HG03280 (cell line): ENCODE results near the gene AMIGO2.
"Not testable (repeated sequence)": the region's sequence is repeated elsewhere in the genome, so short reads cannot be mapped to it uniquely, and the experiment has no call there.

Experiments
- ATAC-seq: cut with Tn5 transposase; IDR thresholded peaks from one replicate; pipeline ENCODE4 v1.9.1; 2021; ENCODE audit warnings: mild to moderate bottlenecking, moderate library complexity; ENCODE audit not compliant: unreplicated experiment

AMIGO2 gene

GRCh38 chr12:47075192-47076084, 4.3 kb downstream of the AMIGO2 start:
- no peak for ATAC-seq

- no peak for ATAC-seq
Observed at GRCh38 chr12:47074757-47075156, 5.0 kb downstream of the AMIGO2 start.

- ATAC-seq, result no peak
Observed at GRCh38 chr12:47073951-47074350, 5.8 kb downstream of the AMIGO2 start.

GRCh38 chr12:47071241-47071852, 8.4 kb downstream of the AMIGO2 start:
- no peak for ATAC-seq

- ATAC-seq, result no peak
Observed at GRCh38 chr12:47070310-47070709, 9.4 kb downstream of the AMIGO2 start.

- no peak for ATAC-seq
Observed at GRCh38 chr12:47068539-47068938, 11.2 kb downstream of the AMIGO2 start.

- ATAC-seq, result no peak
Observed at GRCh38 chr12:47067771-47068431, 11.9 kb downstream of the AMIGO2 start.

- ATAC-seq, result no peak
Observed at GRCh38 chr12:47067176-47067575, 12.6 kb downstream of the AMIGO2 start.

- ATAC-seq, result peak; percentile 47
Observed at GRCh38 chr12:47066278-47067025, 13.3 kb downstream of the AMIGO2 start.

GRCh38 chr12:47065546-47065945, 14.2 kb downstream of the AMIGO2 start:
- ATAC-seq, result no peak

- not testable (repeated sequence) for ATAC-seq
Observed at GRCh38 chr12:47058640-47059039, 21.1 kb downstream of the AMIGO2 start.

GRCh38 chr12:47056944-47057343, 22.8 kb downstream of the AMIGO2 start:
- not testable (repeated sequence) for ATAC-seq

- not testable (repeated sequence) for ATAC-seq
Observed at GRCh38 chr12:47055856-47056255, 23.9 kb downstream of the AMIGO2 start.

GRCh38 chr12:47054659-47055058, 25.1 kb downstream of the AMIGO2 start:
- ATAC-seq, result no peak

GRCh38 chr12:47053961-47054360, 25.8 kb downstream of the AMIGO2 start:
- no peak for ATAC-seq

GRCh38 chr12:47052274-47052673, 27.5 kb downstream of the AMIGO2 start:
- ATAC-seq, result no peak

GRCh38 chr12:47051291-47051690, 28.5 kb downstream of the AMIGO2 start:
- not testable (repeated sequence) for ATAC-seq

- no peak for ATAC-seq
Observed at GRCh38 chr12:47048541-47048940, 31.2 kb downstream of the AMIGO2 start.

GRCh38 chr12:47041327-47041726, 38.4 kb downstream of the AMIGO2 start:
- no peak for ATAC-seq

GRCh38 chr12:47039756-47040155, 40.0 kb downstream of the AMIGO2 start:
- no peak for ATAC-seq

- ATAC-seq, result no peak
Observed at GRCh38 chr12:47039079-47039478, 40.7 kb downstream of the AMIGO2 start.
